Measurements from ENCODE around the gene MYL12A.

- TF ChIP-seq CTCF (IDR thresholded peaks at IDR 0.05; ENCODE audit: borderline replicate concordance, extremely low read depth, low read length, poor library complexity, severe bottlenecking) (no peak), EZH2 (IDR thresholded peaks at IDR 0.05; ENCODE audit: borderline replicate concordance, low read depth, low read length, severe bottlenecking) (no peak)
These were observed 29.5 kb upstream of the MYL12A start for GRCh38 chr18:3217948-3218647.
